AG20443 (cell line): Measurements from ENCODE around the gene PAGR1.
A peak's percentile ranks its signal among the peaks of the same experiment; 100 is the strongest.
"Not testable (repeated sequence)": the region's sequence is repeated elsewhere in the genome, so short reads cannot be mapped to it uniquely, and the experiment has no call there.

Source experiments
- DNase-seq: peaks from one replicate; pipeline ENCODE4 v3.0.0; 2012; ENCODE audit warnings: low spot score, mixed read lengths

Gene PAGR1

DNA sequence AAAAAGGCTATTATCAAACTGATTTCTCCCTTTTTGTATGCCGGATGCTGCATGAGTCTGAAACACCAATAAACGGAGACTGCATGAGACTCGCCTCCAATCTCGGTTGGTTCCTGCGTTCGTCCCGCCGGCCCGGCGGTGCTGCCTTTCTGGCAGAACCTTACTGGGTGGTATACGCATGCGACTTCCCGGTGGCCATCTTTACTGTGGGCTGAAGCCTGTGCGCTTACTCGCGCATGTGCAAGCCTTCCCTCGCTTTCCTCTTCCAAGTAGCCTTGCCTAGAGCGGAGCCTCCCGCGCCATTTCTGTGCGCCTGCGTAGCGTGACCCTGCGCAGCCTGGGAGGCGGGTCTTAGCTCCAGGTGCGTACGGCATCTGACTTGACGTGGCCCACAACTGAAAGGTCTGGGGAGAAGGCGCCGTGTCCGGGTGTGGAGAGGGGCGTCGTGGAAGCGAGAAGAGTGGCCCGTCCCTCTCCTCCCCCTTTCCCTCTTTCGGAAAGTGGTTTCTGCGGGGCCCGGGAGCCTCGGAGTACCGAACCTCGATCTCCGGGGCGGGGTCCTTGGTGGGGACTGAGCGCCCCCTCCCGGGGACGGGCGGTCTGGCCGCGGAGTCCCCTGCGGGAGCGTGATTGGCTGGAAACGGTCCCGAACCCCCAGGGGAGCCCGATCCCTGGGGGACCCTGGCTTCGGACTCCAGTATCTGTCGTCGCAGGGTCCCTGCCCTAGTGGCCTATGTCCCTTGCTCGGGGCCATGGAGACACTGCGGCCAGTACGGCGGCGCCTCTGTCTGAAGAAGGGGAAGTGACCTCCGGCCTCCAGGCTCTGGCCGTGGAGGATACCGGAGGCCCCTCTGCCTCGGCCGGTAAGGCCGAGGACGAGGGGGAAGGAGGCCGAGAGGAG is at the start of gene PAGR1:
TSS of gene PAGR1 (plus strand) at position 360 of the 901 bp plus-strand sequence. CDS start at position 734, 374 bp downstream.
- peak; percentile 95 for DNase-seq

- no peak for DNase-seq
Observed at GRCh38 chr16:29766571-29766970, 49.4 kb upstream of the PAGR1 start.

- DNase-seq: no peak
Observed at GRCh38 chr16:29767062-29767461, 48.9 kb upstream of the PAGR1 start.

DNA sequence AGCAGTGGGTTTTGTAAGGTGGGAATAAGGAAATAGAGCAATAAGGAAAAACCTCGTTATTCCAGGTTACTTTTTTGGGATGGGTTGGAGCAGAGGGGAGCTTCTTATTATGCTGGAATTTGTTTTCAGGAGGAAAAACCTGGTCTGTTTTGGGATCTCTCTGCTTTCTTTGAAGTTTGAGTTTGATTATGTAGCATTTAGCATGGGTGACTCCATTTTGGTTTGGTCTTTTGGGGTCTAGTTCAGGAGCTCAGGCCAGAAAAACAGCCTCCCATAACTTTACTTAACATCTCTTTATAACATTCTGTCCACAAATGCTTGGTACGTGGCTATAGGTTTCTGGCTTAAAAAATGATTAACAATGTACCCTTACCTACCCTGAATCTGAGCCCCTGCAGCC is 46.4 kb upstream of the PAGR1 start:
- no peak for DNase-seq

GRCh38 chr16:29770250-29770929 is 45.6 kb upstream of the PAGR1 start:
- no peak for DNase-seq

GRCh38 chr16:29772330-29772729 is 43.6 kb upstream of the PAGR1 start:
- DNase-seq: not testable (repeated sequence)

GRCh38 chr16:29774730-29775129 is 41.2 kb upstream of the PAGR1 start:
- no peak for DNase-seq

GRCh38 chr16:29775742-29776408 is 40.1 kb upstream of the PAGR1 start:
- peak; percentile 50 for DNase-seq

DNA sequence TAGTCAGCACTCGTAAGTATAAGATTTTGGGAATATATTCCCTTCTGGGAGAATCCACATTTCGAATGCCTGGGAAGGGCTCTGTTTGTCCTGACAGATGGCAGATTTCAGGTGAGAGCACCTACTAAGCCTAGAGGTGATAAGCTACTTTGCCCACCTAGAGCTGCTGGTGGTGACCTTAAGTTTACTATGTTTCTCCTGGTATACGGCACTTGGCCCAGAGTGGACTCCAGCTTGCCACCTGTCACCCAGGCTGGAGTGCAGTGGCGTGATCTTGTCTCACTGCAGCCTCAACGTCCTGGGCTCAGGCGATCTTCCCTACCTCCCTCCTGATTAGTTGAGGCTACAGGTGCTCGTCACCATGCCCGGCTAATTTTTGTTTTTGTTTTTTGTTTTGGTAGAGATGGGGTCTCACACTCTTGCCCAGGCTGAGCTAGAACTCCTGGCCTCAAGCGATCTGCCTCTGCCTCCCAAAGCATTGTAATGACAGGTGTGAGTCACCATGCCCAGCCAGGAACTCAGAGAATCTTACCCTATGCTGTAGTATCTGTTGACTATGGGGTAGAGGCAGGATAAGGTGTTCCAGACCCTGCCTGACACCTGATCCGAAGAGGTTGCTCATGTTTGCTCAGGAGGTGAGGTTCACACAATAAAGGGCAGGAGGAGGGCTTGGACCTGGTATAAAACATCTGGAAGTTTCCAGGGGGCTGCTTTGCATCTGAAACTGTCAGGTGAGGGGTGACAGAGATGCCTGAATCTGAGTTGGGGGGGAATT is 38.2 kb upstream of the PAGR1 start, which contains the start of gene ZG16:
TSS of gene ZG16 (plus strand) at position 681 of the 775 bp plus-strand sequence. CDS start 1,011 bp downstream, outside the sequence.
- DNase-seq: no peak

GRCh38 chr16:29779474-29779873 is 36.5 kb upstream of the PAGR1 start:
- no peak for DNase-seq

DNA sequence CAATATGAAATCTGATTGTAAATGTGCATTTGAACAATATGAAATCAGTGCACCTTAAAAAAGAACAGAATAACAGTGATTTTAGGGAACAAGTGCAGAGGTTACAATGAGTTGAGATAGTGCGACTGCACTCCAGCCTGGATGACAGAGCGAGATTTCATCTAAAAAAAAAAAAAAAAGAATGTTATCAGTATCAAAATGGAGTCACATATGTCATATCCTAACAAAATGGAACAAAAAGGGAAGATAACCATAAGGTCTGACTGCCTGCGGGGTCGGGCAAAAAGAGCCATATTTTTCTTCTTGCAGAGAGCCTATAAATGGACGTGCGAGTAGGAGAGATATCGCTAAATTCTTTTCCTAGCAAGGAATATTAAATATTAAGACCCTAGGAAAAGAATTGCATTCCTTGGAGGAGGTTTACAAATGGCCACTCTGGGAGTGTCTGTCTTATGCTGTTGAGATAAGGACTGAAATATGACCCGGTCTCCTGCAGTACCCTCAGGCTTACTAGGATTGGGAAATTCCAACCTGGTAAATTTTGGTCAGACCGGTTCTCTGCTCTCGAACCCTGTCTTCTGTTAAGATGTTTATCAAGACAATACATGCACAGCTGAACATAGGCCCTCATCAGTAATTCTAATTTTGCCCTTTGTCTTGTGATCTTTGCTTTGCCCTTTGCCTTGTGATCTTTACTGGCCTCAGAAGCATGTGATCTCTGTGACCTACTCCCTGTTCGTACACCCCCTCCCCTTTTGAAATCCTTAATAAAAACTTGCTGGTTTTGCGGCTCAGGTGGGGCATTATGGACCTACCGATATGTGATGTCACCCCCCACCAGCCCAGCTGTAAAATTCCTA is 32.6 kb upstream of the PAGR1 start:
- not testable (repeated sequence) for DNase-seq

DNA sequence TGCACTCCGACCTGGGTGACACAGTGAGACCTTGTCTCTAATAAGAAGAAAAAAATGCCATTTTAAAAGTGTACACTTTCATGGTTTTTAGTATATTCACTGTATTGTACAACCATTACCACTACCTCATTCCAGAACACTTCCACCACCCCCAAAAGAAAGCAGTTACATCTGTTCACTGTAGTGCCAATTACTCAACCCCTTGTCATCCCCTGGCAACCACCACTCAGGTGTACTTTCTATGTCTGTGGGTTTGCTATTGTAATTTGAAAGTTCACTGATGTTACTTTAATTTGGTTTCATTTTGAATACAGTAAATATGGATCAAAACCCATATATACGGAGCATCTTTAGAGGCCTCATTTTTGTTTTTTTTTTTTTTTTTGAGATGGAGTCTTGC is 31.8 kb upstream of the PAGR1 start:
- DNase-seq: no peak

- DNase-seq: peak; percentile 90
Observed at GRCh38 chr16:29784901-29785500, 31.0 kb upstream of the PAGR1 start.

DNA sequence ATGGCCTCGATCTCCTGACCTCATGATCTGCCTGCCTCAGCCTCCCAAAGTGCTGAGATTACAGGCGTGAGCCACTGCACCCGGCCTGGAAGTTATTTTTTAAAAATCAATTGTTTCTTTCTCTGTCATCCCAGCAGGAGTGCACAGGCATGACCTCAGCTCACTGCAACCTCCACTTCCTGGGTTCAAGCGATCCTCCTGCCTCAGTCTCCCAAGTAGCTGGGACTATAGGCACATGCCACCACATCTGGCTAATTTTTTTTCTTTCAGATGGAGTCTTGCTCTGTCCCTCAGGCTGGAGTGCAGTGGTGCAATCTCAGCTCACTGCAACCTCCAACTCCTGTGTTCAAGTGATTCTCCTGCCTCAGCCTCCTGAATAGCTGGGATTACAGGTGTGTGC is 28.8 kb upstream of the PAGR1 start:
- DNase-seq: not testable (repeated sequence)

- DNase-seq: no peak
Observed at GRCh38 chr16:29789775-29790182, 26.2 kb upstream of the PAGR1 start.

GRCh38 chr16:29790183-29790948 is 25.6 kb upstream of the PAGR1 start, which contains the start of gene KIF22:
Gene KIF22 (plus strand): TSS chr16:29790751. CDS start chr16:29790760, 9 bp downstream.
- DNase-seq: peak; percentile 100

DNA sequence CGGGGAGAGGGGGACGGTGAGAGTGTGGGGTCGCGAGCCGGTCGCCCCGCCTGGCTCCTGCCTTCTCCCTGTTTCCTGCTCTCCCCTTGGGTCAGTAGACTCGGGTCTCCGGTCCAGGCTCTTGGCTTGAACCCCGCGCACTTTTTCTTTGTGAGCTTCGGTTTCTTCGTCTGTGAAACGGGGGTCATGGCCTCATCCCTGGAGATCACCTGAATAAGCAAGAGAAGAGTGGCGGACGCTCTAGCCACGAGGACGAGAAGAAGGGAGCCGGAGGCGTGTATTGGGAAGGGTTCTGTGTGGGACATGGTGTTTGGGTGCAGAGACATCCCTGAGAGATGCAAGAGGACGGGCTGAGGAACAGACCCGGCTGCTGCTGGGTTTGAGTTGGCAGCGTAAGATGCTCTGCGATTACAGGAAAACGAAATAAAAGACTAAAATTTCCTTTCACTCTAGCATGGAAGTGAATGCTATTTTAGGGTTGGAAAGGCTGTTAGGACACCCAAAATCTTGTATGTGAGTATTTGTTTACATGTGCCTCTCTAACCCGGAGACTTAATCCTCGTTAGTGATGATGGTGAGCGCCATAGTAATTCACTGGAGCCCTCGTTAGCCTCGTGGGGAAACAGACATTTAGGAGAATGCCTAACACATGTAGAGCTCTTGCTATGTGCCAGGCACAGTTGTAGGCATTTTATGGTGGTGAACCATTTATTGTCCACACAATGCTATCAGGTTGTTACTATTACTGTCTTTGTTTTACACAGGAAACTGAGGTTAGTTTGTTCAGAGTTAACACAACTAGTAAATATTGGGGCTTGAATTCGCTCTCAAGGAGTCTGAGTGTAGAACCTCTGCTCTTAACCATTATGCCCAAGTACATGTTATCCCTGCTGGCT is 24.8 kb upstream of the PAGR1 start:
- DNase-seq: no peak
